IPS-15b (cell line): ENCODE results near the gene SOCS2.

Experiments
- H3K27me3 ChIP-seq: one replicate; pipeline ENCODE4 v1.6.1; 2013; ENCODE audit warnings: low read length; ENCODE audit not compliant: control insufficient read depth, insufficient read depth
- H3K36me3 ChIP-seq: one replicate; pipeline ENCODE4 v1.6.1; 2013; ENCODE audit warnings: low read length; ENCODE audit not compliant: control insufficient read depth, insufficient read depth
- H3K4me1 ChIP-seq: one replicate; pipeline ENCODE4 v1.6.1; 2013; ENCODE audit warnings: mild to moderate bottlenecking, low read length; ENCODE audit not compliant: control insufficient read depth, insufficient read depth
- H3K4me3 ChIP-seq: one replicate; pipeline ENCODE4 v1.5.1; 2013; ENCODE audit warnings: low read depth, low read length
- H3K9ac ChIP-seq: one replicate; pipeline ENCODE4 v1.6.1; 2013; ENCODE audit warnings: low read depth, mild to moderate bottlenecking, low read length
- H3K9me3 ChIP-seq: one replicate; pipeline ENCODE4 v1.6.1; 2013; ENCODE audit warnings: mild to moderate bottlenecking, low read length; ENCODE audit not compliant: control insufficient read depth, insufficient read depth

Gene SOCS2

GRCh38 chr12:93571925-93572711 lies at the start of gene SOCS2:
SOCS2 (plus strand) TSS chr12:93572675; CDS start chr12:93572898, 223 bp downstream.
- peaks cover 64% of the 10 kb centered on the region for H3K27me3 ChIP-seq
- H3K36me3 ChIP-seq, result no peaks in the 10 kb centered on the region
- H3K4me3 ChIP-seq, result peak within 1 kb of the TSS; percentile 77
- peaks cover 11% of the 10 kb centered on the region for H3K4me1 ChIP-seq
- H3K9me3 ChIP-seq, result no peaks in the 10 kb centered on the region
- peak within 1 kb of the TSS; percentile 37 for H3K9ac ChIP-seq

- no peaks in the 10 kb centered on the region for H3K27me3 ChIP-seq
- no peak overlapping the region for H3K4me3 ChIP-seq
- no peak overlapping the region for H3K9ac ChIP-seq
- H3K9me3 ChIP-seq, result no peaks in the 10 kb centered on the region
- H3K4me1 ChIP-seq, result no peaks in the 10 kb centered on the region
- H3K36me3 ChIP-seq, result no peaks in the 10 kb centered on the region
Measured at GRCh38 chr12:93524386-93525133, 47.9 kb upstream of the SOCS2 start.

GRCh38 chr12:93526786-93527428 lies 45.6 kb upstream of the SOCS2 start:
- H3K4me3 ChIP-seq, result no peak overlapping the region
- H3K4me1 ChIP-seq, result no peaks in the 10 kb centered on the region
- no peak overlapping the region for H3K9ac ChIP-seq
- H3K27me3 ChIP-seq, result no peaks in the 10 kb centered on the region
- no peaks in the 10 kb centered on the region for H3K9me3 ChIP-seq
- no peaks in the 10 kb centered on the region for H3K36me3 ChIP-seq

- H3K9me3 ChIP-seq, result no peaks in the 10 kb centered on the region
- H3K4me1 ChIP-seq, result no peaks in the 10 kb centered on the region
- no peaks in the 10 kb centered on the region for H3K36me3 ChIP-seq
- no peak overlapping the region for H3K9ac ChIP-seq
- no peak overlapping the region for H3K4me3 ChIP-seq
- H3K27me3 ChIP-seq, result no peaks in the 10 kb centered on the region
Measured at GRCh38 chr12:93530358-93530757, 42.1 kb upstream of the SOCS2 start.

GRCh38 chr12:93533310-93533709 lies 39.2 kb upstream of the SOCS2 start:
- no peak overlapping the region for H3K4me3 ChIP-seq
- H3K9me3 ChIP-seq, result no peaks in the 10 kb centered on the region
- no peak overlapping the region for H3K9ac ChIP-seq
- H3K27me3 ChIP-seq, result no peaks in the 10 kb centered on the region
- no peaks in the 10 kb centered on the region for H3K4me1 ChIP-seq
- no peaks in the 10 kb centered on the region for H3K36me3 ChIP-seq

GRCh38 chr12:93536111-93536765 lies 36.2 kb upstream of the SOCS2 start:
- H3K4me3 ChIP-seq, result no peak overlapping the region
- H3K27me3 ChIP-seq, result no peaks in the 10 kb centered on the region
- no peaks in the 10 kb centered on the region for H3K4me1 ChIP-seq
- no peak overlapping the region for H3K9ac ChIP-seq
- no peaks in the 10 kb centered on the region for H3K9me3 ChIP-seq
- H3K36me3 ChIP-seq, result no peaks in the 10 kb centered on the region

- Histone ChIP-seq H3K4me3 (no peak overlapping the region), H3K9ac (no peak overlapping the region), H3K4me1 (no peaks in the 10 kb centered on the region), H3K36me3 (no peaks in the 10 kb centered on the region), H3K27me3 (no peaks in the 10 kb centered on the region), H3K9me3 (no peaks in the 10 kb centered on the region)
Measured at GRCh38 chr12:93536766-93537488, 35.5 kb upstream of the SOCS2 start.

- no peak overlapping the region for H3K9ac ChIP-seq
- H3K4me3 ChIP-seq, result no peak overlapping the region
- H3K9me3 ChIP-seq, result no peaks in the 10 kb centered on the region
- H3K36me3 ChIP-seq, result no peaks in the 10 kb centered on the region
- no peaks in the 10 kb centered on the region for H3K4me1 ChIP-seq
- H3K27me3 ChIP-seq, result no peaks in the 10 kb centered on the region
Measured at GRCh38 chr12:93537769-93538168, 34.7 kb upstream of the SOCS2 start.

- Histone ChIP-seq H3K9ac (no peak overlapping the region), H3K27me3 (no peaks in the 10 kb centered on the region), H3K4me1 (no peaks in the 10 kb centered on the region), H3K36me3 (no peaks in the 10 kb centered on the region), H3K9me3 (no peaks in the 10 kb centered on the region), H3K4me3 (no peak overlapping the region)
Measured at GRCh38 chr12:93539821-93540220, 32.7 kb upstream of the SOCS2 start.

- H3K4me1 ChIP-seq, result no peaks in the 10 kb centered on the region
- H3K27me3 ChIP-seq, result no peaks in the 10 kb centered on the region
- H3K4me3 ChIP-seq, result no peak overlapping the region
- H3K9ac ChIP-seq, result no peak overlapping the region
- H3K36me3 ChIP-seq, result no peaks in the 10 kb centered on the region
- H3K9me3 ChIP-seq, result no peaks in the 10 kb centered on the region
Measured at GRCh38 chr12:93540466-93540865, 32.0 kb upstream of the SOCS2 start.
